Measurements from ENCODE around the gene EPHA6. TPM values are rescaled to one million over a fixed set of nuclear protein-coding genes. Genes with fewer than 3 reads are reported as not detected.

EPHA6 gene
- polyA plus RNA-seq, 3 donors = 0.73 to 0.96 (median 0.74) TPM

DNA sequence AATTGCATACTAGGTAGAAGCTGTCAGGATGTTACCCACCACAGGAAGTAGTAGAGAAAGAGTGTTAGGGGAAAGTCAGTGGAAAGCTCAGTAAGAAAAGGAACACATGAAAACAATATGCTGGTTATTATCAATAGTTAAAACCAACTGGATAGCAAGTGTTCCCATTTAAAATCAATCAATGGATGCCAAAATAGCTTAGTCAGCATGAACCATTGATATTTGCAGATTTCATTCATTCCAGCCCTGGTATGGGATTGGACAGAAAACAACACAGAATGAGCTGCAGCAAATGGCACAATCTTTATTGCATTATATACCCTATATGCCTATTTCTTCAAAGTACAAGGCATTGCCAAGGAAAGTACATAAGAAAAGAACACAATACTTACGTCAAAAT, 293.7 kb downstream of the EPHA6 start:
- DNase-seq (ENCODE audit: extremely low read depth in 1 of 11, low read depth in 9 of 11, low spot score in 4 of 11) = no peak

DNA sequence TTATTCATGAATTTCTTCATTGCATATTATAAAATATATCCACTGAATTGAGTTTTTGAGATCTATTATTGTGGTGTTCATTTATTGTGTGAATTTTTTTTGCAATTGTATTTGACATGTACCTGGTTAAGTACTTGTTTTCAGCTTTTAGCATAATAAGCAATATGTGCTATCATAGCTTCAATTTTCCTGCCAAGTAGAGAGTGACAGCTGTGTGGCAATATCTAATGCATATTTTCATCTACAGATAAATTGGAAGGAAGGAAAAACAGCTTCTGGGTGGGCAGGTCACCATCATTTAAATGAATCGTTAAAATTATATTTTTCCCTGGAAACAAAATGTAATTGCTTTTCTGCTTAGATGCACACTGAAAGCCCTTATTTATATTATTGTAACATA, 296.9 kb downstream of the EPHA6 start:
- DNase-seq (ENCODE audit: extremely low read depth in 1 of 11, low read depth in 9 of 11, low spot score in 4 of 11) = no peak

DNA sequence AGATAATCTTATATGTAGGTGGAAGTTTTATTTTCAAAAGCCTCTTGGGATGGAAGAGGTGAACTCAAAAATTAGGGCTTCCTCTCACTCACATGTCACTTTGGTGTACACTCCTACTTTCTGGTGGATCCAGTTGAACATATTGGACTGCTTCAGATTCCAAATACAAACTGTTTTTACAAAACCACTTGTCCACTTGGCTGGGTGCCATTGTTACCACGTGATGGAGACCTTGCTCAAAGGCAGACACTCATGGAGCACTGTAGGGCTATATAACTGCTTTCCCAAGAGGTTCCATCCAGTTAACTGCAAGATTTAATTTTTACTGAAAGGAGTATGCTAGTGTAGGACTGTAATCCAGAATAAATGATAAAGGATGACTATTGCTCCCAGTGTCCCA, 307.0 kb downstream of the EPHA6 start:
- no peak for DNase-seq (ENCODE audit: extremely low read depth in 1 of 11, low read depth in 9 of 11, low spot score in 4 of 11)

DNA sequence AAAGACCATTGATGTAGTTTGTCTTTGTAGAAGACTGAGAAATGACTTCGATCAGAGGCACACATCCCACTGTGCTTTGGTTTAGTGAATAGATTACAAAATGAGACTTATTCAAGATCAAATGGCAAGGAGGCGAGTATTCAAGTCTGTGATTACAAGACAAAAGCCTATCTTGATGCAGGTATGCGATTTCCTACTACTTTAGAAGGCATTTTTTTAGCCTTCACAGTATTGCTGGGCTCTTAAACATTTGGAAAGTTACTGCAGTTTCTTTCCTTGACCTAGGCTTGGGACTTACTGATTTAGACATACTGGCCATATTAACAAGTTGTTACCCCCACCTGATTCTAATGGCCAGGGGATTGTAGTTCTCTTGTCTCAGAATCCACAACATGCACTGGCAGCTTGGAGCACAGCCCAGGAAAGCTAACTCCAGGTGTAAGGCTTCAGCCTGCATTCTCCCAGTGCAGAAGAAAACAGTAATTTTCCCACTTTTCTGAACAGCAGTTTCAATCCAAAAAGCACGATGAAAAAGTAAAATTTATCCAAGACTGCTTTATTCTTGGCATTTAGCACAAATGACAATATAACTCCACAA, 311.6 kb downstream of the EPHA6 start:
- DNase-seq (ENCODE audit: extremely low read depth in 1 of 11, low read depth in 9 of 11, low spot score in 4 of 11) = peak in 1 of 11 donors; percentile 1

DNA sequence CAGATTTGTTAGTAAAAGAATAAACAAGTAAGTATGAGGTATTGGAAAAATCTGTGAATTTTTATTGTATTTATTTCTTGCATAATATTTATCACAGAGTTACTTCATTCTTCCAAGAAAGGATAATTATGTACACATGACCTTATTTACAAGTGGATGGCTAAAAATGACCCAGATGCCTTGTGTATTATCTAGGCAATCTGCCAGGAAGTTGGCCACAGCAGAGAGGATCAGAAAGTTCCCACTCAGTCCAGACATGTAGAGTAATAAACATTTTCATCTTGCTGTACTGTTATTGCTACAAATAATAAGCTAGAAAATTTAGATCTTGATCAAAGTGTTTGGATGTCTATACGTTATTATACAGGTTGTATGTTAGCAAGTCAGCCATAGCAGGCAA, 317.1 kb downstream of the EPHA6 start:
- no peak for DNase-seq (ENCODE audit: extremely low read depth in 1 of 11, low read depth in 9 of 11, low spot score in 4 of 11)

DNA sequence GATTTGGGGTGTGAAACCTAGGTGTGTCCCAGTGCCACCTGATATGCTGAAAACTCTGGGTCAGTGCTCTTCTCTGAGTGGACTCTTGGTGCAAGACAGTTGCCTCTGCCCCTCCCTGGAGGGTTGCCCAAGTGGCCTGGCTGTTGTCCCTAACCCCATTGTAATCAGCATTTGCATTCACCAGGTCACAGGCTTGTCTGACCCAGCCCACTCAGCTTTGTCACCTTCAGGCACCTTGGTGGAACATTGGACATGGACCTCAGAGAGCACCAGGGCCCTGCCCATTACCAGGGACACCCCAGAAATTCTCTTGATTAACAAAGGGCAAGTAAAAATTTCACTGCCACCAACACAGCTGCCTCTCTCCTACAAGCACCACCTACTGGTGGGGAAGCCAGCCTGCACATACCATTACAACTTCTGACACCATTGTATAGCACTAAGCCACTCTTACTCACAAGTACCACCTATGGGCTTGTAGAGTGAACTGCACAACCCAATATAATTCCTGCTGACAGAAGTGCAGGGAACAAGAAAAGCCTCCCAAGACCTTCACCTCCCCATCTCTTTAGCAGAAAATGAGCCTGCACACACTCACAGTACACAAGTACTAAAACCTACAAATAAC, 324.6 kb downstream of the EPHA6 start:
- DNase-seq (ENCODE audit: extremely low read depth in 1 of 11, low read depth in 9 of 11, low spot score in 4 of 11) = no peak

DNA sequence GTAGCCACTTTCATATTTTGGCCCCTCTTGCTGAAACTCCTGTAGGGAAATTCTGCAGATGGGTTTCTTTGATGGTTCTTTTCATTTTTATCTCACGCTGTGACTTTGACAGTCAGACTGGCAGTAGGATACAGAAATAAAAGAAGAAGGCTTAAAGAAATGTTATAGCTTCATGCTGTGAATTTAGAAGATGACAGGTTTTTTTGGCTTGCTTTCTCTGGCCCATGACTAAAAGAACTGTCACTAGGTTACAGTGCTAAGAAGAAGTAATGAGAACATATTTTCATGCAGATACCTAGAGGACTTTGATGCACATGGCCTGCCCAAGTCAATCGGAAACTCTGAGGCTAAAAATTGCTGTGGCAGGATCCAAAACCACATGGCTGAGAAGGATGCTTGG, 334.5 kb downstream of the EPHA6 start:
- DNase-seq (ENCODE audit: extremely low read depth in 1 of 11, low read depth in 9 of 11, low spot score in 4 of 11) = no peak

DNA sequence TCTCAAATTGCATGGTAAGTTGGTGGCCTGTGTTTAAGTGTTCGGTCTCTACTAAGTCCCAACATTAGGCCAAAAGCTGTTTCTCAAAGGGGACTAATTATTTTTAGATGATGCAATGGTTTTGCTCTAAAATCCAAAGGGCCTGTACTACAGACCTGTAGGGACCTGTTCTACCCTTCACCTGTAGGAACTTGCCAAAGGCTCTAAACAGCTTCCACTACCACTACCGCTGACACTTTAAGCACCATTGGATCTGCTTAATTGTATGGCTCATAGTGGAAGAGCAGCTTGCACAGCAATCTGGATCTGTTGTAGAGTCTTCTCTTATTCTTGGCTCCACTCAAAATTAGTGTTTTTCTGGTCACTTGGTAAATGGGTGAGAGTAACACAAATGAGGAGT, 346.8 kb downstream of the EPHA6 start:
- no peak for DNase-seq (ENCODE audit: extremely low read depth in 1 of 11, low read depth in 9 of 11, low spot score in 4 of 11)

DNA sequence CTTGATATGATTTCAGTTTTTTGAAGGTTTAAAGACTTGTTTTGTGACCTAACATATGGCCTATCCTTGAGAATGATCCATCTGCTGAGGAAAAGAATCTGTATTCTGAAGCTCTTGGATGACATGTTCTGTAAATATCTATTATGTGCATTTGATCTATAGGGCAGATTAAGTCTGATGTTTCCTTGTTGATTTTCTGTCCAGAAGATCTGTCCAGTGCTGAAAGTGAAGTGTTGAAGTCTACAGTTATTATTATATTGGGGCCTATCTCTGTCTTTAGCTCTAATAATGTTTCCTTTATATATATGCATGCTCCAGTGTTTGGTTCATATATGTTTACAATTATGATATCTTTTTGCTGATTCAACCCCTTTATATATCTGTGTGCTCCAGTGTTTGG, 362.8 kb downstream of the EPHA6 start:
- DNase-seq (ENCODE audit: extremely low read depth in 1 of 11, low read depth in 9 of 11, low spot score in 4 of 11) = no peak

DNA sequence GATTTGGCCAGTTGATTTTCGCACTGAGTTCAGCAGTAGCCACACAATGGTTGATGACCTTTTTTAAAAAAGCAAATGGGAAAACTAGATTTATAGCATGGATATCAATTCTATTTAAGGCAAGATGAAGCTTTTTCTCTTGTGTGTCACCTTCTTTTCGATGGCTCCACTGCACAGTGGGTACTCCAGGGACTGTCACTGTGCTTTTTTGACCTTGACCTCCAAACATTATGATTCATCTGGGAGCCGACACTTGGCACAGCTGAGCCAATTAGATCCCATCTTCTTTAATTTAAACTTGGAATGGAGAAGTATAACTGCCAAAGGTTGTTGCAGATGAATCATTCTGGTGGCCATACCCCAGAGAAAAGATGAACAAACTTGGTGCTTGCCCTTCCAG, 367.3 kb downstream of the EPHA6 start:
- DNase-seq (ENCODE audit: extremely low read depth in 1 of 11, low read depth in 9 of 11, low spot score in 4 of 11) = no peak

DNA sequence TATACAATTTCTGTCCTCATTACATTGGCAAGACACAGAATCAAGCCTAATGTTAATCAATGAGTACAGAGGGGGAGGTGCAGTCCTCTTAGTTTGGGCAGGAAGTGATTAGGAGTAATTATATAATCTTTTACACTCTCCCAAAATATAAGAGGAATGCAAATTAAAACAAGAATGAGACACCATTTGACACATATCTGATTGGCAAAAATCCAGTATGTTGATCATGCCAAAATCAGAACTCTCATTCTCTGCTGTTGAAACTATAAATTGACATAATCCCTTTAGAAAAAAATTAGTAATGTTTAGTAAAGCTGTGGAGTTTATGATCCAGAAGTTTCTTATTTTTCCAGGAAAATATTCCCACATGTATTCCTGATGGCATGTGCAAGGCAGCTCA, 373.4 kb downstream of the EPHA6 start:
- DNase-seq (ENCODE audit: extremely low read depth in 1 of 11, low read depth in 9 of 11, low spot score in 4 of 11) = no peak

DNA sequence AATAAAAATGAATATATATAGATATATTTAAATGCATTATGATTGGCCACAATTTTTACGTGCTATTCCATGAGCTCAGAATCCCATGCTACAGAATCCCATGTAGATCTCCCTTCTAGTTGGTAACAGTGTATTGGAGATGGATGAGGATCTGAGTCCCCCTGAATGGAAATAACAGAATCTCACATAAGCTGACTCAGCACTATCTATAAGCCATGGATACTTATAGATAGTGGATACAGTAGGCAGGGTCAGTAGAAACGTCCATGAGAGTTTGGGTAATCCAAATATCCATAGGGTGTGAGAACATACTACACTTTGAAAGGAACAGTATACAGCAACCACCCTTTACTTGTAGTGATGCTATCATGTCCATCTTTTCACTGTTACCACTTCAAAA, 375.4 kb downstream of the EPHA6 start:
- DNase-seq (ENCODE audit: extremely low read depth in 1 of 11, low read depth in 9 of 11, low spot score in 4 of 11) = no peak

DNA sequence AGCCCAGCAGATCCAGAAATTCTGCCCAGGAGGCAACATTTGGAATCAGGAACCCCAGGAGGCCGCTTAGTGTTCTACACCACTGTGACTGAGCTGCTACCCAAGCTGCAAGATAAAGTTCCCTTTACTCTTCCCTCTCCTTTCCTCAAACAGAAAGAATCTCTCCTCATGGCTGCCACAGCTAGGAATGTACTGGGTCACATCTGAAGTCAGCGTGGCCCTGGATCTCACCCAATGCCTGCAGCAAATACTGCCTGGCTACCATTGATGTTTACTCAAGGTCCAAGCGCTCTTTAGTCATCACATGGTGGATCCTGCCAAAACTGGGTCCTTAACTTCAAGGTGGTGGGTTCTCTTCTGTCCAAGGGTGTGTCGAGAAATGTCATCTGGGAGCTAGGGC, 382.7 kb downstream of the EPHA6 start:
- DNase-seq (ENCODE audit: extremely low read depth in 1 of 11, low read depth in 9 of 11, low spot score in 4 of 11) = no peak

DNA sequence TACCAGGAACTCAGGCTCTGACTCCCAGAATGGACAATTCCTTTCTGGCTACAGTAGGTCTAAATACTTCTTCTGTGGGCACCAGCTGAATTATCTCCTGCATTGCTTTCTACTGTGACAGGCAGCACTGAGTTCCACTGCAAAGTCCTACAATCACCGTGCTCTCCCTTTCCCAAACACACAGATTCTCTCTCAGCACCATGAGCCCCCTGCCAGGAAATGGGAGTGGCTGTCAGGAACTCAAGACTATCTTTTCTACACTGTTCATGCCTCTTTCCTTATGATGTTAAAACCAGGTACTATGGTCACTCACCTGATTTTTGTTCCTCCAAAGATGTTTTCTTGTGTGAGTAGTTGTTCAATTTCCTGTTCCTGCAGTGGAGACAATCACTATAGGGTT, 383.4 kb downstream of the EPHA6 start:
- DNase-seq (ENCODE audit: extremely low read depth in 1 of 11, low read depth in 9 of 11, low spot score in 4 of 11) = no peak

DNA sequence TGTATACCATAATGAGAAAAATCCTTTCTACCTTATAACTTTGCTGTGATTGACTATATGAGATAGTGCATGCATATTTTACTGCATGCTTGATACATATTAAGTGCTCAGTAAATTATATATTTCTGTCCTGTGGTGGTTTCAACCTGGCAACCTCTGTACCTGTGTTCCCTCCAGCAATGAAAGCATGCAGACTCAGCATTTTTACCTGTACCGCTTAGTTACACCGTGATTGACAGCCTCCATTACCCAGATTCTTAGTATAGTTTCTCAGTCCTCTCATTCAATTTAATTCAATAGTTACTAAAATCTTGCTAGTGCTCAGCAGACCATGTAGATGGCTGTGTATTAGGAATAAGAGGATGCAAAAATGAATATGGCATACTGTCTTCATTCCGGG, 386.0 kb downstream of the EPHA6 start:
- DNase-seq (ENCODE audit: extremely low read depth in 1 of 11, low read depth in 9 of 11, low spot score in 4 of 11) = no peak

DNA sequence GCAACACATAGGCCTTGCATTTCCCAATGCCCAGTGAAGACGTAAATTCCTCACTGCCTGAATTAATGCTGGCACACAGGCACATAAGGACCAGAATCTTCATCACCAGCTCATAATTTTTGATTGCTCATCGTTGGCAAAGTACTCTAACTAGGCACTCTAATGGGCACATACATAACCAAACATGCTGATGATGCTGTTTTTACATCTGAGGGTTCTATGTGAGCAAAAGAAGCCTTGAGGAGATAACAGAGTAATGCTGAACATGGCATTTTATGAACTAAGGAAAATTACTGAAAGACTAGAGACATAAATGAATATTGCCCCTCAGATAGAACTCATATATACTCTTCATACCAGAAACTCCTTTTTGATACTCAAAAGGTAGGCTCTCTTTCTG, 387.4 kb downstream of the EPHA6 start:
- DNase-seq (ENCODE audit: extremely low read depth in 1 of 11, low read depth in 9 of 11, low spot score in 4 of 11) = no peak

DNA sequence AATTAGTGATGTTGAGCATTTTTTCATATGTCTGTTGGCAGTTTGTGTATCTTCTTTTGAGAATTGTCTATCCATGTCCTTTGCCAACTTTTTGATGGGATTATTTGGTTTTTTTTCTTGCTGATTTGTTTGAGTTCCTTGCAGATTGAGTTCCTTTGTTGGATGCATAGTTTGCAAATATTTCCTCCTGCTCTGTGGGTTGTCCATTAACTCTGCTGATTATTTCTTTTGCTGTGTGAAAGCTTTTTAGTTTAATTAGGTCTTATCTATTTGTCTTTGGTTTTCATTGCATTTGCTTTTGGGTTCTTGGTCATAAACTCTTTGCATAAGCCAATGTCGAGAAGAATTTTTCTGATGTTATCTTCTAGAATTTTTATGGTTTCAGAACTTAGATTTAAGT, 414.6 kb downstream of the EPHA6 start:
- DNase-seq (ENCODE audit: extremely low read depth in 1 of 11, low read depth in 9 of 11, low spot score in 4 of 11) = no peak

DNA sequence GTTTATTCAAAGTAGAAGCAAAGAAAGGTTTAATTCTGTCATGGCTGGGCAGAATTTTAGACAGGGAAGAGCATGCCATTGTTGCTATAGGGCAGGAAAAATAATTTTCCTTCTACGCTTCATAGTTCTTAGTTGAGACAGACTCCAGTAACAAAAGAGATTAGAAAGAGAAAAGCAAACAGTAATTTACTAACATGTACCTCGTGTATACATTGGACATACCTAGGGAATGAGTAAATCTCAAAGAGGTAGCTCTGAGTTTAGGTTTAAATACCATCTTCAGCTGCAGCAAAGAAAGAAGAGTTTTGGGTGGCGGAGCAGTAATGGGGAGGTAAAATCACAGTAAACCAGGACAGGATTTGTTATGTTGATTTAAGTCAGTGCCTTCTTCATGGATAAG, 416.1 kb downstream of the EPHA6 start:
- DNase-seq (ENCODE audit: extremely low read depth in 1 of 11, low read depth in 9 of 11, low spot score in 4 of 11) = no peak

DNA sequence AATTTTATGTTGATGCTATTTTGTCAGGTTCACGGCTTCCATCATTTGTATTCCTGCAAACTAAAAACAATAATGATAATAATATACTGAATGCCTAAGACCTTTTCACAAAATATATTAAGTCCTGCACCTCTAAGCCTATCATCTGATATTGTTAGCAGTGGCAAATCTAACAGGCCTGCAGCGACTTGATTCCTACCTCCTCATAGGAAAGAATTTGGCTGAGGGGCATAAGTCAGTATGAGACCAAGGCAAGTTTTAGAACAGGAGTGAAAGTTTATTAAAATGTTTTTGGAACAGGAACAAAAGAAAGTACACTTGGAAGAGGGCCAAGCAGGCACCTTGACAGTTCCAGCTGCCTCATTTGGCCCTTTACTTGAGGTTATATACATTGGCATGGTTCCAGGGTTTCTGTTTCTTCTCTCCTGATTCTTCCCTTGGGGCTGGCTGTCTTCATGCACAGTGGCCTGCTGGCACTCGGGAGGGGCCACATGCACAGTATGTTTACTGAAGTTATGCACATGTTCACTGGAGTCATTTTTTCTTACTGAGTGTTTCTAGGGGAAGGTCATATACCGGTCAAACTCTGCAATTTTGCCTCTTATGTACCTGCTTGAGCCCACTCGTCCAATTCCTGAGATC, 418.1 kb downstream of the EPHA6 start:
- DNase-seq (ENCODE audit: extremely low read depth in 1 of 11, low read depth in 9 of 11, low spot score in 4 of 11) = peak in 8 of 11 donors; percentile 3 to 21 (median 14)

DNA sequence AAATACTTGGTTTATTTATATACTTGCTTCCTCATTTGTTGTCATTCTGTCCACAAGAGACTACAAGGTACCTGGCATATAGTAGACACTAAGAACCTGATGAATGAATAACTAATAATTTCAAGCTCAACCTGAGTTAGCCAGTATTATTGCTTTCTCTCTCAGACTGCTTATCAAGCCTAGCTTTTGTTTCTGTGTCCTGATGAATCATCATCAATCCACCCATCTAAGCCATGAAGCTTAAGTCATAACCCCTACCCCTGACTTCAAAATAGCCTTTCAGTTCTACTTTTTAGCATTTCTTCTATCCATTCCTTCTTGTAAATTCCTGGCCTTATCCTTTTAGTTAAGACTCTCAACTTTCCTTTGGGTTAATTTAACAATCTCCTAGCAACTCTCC, 420.8 kb downstream of the EPHA6 start:
- no peak for DNase-seq (ENCODE audit: extremely low read depth in 1 of 11, low read depth in 9 of 11, low spot score in 4 of 11)

All from renal cortex interstitium (tissue), 11 donors.